H1 (cell line): ENCODE results near the gene MMP27. TPM values are rescaled to one million over a fixed set of nuclear protein-coding genes. Genes with fewer than 3 reads are reported as not detected.

Experiments
- CTCF ChIA-PET: fragments of 300-600 bp; sonication (Branson Sonifier 250); formaldehyde crosslinking; loops from one replicate; lab custom pipeline; 2021; ENCODE audit not compliant: partially characterized antibody; lab: Charles Lee
- POLR2A ChIA-PET: fragments of 300-600 bp; sonication (Branson Sonifier 250); formaldehyde crosslinking; loops from one replicate; lab custom pipeline; 2021; ENCODE audit warnings: inconsistent platforms; ENCODE audit not compliant: partially characterized antibody; lab: Charles Lee
- DNase-seq, 2 experiments: peaks; one replicate each; pipeline versions ENCODE4 v3.0.0 to v3.0.0-alpha.2; 2010 to 2022; ENCODE audit warnings: low spot score in 2 of 2, low read depth in 1 of 2, mixed read lengths in 1 of 2
- FAIRE-seq: peaks from 2 replicates; lab custom pipeline; 2011; peaks lifted over from hg19 to GRCh38; lab: Jason Lieb, UNC
- H2AFZ ChIP-seq: 2 replicates; pipeline ENCODE4 v1.8.1; 2012; ENCODE audit warnings: low read length, inconsistent platforms
- H2AK5ac ChIP-seq: 2 replicates; pipeline ENCODE4 v1.6.1; 2013; ENCODE audit warnings: low read depth, low read length
- H2BK120ac ChIP-seq: replicated peaks from 2 replicates; pipeline ENCODE3; 2013; ENCODE audit warnings: low read depth, low read length, inconsistent platforms
- H2BK12ac ChIP-seq: 2 replicates; pipeline ENCODE4 v1.6.1; 2013; ENCODE audit warnings: low read depth, low read length
- H2BK15ac ChIP-seq: 2 replicates; pipeline ENCODE4 v1.6.1; 2013; ENCODE audit warnings: low read length
- H2BK20ac ChIP-seq: 2 replicates; pipeline ENCODE4 v1.6.1; 2013; ENCODE audit warnings: low read length
- H2BK5ac ChIP-seq: 2 replicates; pipeline ENCODE4 v1.6.1; 2013; ENCODE audit warnings: low read depth, low read length
- H3K14ac ChIP-seq: 2 replicates; pipeline ENCODE4 v1.6.1; 2013; ENCODE audit warnings: inconsistent platforms; ENCODE audit not compliant: insufficient read length
- H3K18ac ChIP-seq: 2 replicates; pipeline ENCODE4 v1.6.1; 2013; ENCODE audit warnings: low read length; ENCODE audit errors: extremely low read depth
- H3K23ac ChIP-seq: 2 replicates; pipeline ENCODE4 v1.6.1; 2013; ENCODE audit warnings: inconsistent platforms; ENCODE audit not compliant: insufficient read length
- H3K23me2 ChIP-seq: 2 replicates; pipeline ENCODE4 v1.6.1; 2013; ENCODE audit warnings: low read depth, low read length
- H3K27ac ChIP-seq: 2 replicates; pipeline ENCODE4 v1.6.1; 2011; ENCODE audit warnings: low read depth, low read length, inconsistent platforms
- H3K27me3 ChIP-seq, 4 experiments: replicated peaks in 1 of 4; 1 replicate in 1 of 4; 2 replicates in 3 of 4; pipeline versions ENCODE4 v1.6.1 to v1.8.1; 2011 to 2013; ENCODE audit warnings: low read length in 3 of 4, mild to moderate bottlenecking in 3 of 4, inconsistent platforms in 2 of 4, mixed read lengths in 2 of 4, moderate library complexity in 1 of 4; ENCODE audit not compliant: control insufficient read depth in 3 of 4, insufficient read depth in 3 of 4; ENCODE audit errors: extremely low read depth in 1 of 4
- H3K36me3 ChIP-seq, 4 experiments: 2 replicates each; pipeline versions ENCODE4 v1.6.1 to v1.8.1; 2011 to 2013; ENCODE audit warnings: mild to moderate bottlenecking in 4 of 4, low read length in 3 of 4, moderate library complexity in 2 of 4, control low read depth in 1 of 4, inconsistent platforms in 1 of 4; ENCODE audit not compliant: insufficient read depth in 4 of 4, control insufficient read depth in 2 of 4
- H3K4ac ChIP-seq: replicated peaks from 2 replicates; pipeline ENCODE3; 2013; ENCODE audit warnings: low read length, low read depth, mixed read lengths, inconsistent platforms; ENCODE audit not compliant: insufficient read length
- H3K4me1 ChIP-seq, 4 experiments: replicated peaks in 1 of 4; 1 replicate in 1 of 4; 2 replicates in 3 of 4; pipeline versions ENCODE4 v1.6.1 to v1.8.1; 2011 to 2013; ENCODE audit warnings: low read length in 3 of 4, inconsistent platforms in 2 of 4, mixed read lengths in 1 of 4; ENCODE audit not compliant: insufficient read depth in 4 of 4, control insufficient read depth in 3 of 4
- H3K4me2 ChIP-seq, 2 experiments: 2 replicates each; pipeline versions ENCODE4 v1.6.1 to v1.8.1; 2011 to 2013; ENCODE audit warnings: low read depth in 2 of 2, low read length in 2 of 2, control low read depth in 1 of 2, inconsistent platforms in 1 of 2, mild to moderate bottlenecking in 1 of 2; ENCODE audit not compliant: insufficient read depth in 1 of 2
- H3K4me3 ChIP-seq, 4 experiments: fragments of 200-600, 300-600 bp in 1 of 4; sonication (generic), shearing (Covaris generic), sonication (Bioruptor Twin) in 1 of 4; 2 replicates each; pipeline versions ENCODE4 v1.5.1 to v1.8.1; 2011 to 2016; ENCODE audit warnings: low read length in 4 of 4, low read depth in 3 of 4, control low read depth in 2 of 4, inconsistent platforms in 2 of 4, mild to moderate bottlenecking in 2 of 4, mixed read lengths in 1 of 4, moderate library complexity in 1 of 4; ENCODE audit not compliant: insufficient read depth in 2 of 4; ENCODE audit errors: extremely low read depth in 1 of 4
- H3K56ac ChIP-seq: replicated peaks from 2 replicates; pipeline ENCODE3; 2013; ENCODE audit warnings: low read depth, mild to moderate bottlenecking, mixed read lengths, low read length, inconsistent platforms; ENCODE audit not compliant: insufficient read length
- H3K79me1 ChIP-seq: 2 replicates; pipeline ENCODE4 v1.6.1; 2013; ENCODE audit warnings: low read depth, low read length, control low read depth
- H3K79me2 ChIP-seq, 2 experiments: 2 replicates each; pipeline versions ENCODE4 v1.6.1 to v1.8.1; 2012 to 2013; ENCODE audit warnings: low read length in 2 of 2, mild to moderate bottlenecking in 2 of 2, inconsistent platforms in 1 of 2; ENCODE audit not compliant: insufficient read depth in 2 of 2, control insufficient read depth in 1 of 2
- H3K9ac ChIP-seq, 4 experiments: replicated peaks in 1 of 4; 1 replicate in 1 of 4; 2 replicates in 3 of 4; pipeline versions ENCODE4 v1.6.1 to v1.8.1; 2011 to 2013; ENCODE audit warnings: low read depth in 3 of 4, low read length in 3 of 4, control low read depth in 2 of 4, mild to moderate bottlenecking in 2 of 4, moderate library complexity in 2 of 4, inconsistent platforms in 1 of 4; ENCODE audit errors: extremely low read depth in 1 of 4
- H3K9me3 ChIP-seq, 2 experiments: 2 replicates each; pipeline versions ENCODE4 v1.6.1 to v1.8.1; 2012 to 2013; ENCODE audit warnings: mild to moderate bottlenecking in 2 of 2, moderate library complexity in 2 of 2, control low read depth in 1 of 2, inconsistent platforms in 1 of 2, low read depth in 1 of 2, low read length in 1 of 2, mixed read lengths in 1 of 2; ENCODE audit not compliant: insufficient read depth in 2 of 2
- H4K20me1 ChIP-seq, 2 experiments: replicated peaks in 1 of 2; 2 replicates each; pipeline versions ENCODE3 to v1.8.1; 2011 to 2013; ENCODE audit warnings: inconsistent platforms in 2 of 2, low read length in 2 of 2, mild to moderate bottlenecking in 1 of 2; ENCODE audit not compliant: insufficient read depth in 2 of 2, control insufficient read depth in 1 of 2
- H4K5ac ChIP-seq: 2 replicates; pipeline ENCODE4 v1.6.1; 2013; ENCODE audit warnings: low read length, low read depth, mixed read lengths, inconsistent platforms; ENCODE audit not compliant: insufficient read length
- H4K8ac ChIP-seq: 2 replicates; pipeline ENCODE4 v1.8.0; 2013; ENCODE audit warnings: mild to moderate bottlenecking, moderate library complexity, low read length, inconsistent platforms; ENCODE audit not compliant: insufficient read depth; ENCODE audit errors: extremely low read depth
- H4K91ac ChIP-seq: replicated peaks from 2 replicates; pipeline ENCODE3; 2013; ENCODE audit warnings: low read length, mixed read lengths, inconsistent platforms; ENCODE audit not compliant: insufficient read length
- CEBPB ChIP-seq: IDR thresholded peaks from 2 replicates; pipeline ENCODE4 v1.6.1; 2012; ENCODE audit warnings: low read depth, low read length
- CHD2 ChIP-seq: IDR thresholded peaks from 2 replicates; pipeline ENCODE4 v1.6.1; 2012; ENCODE audit warnings: low read length, improper control_type of control experiment
- CREB1 ChIP-seq: IDR thresholded peaks from 2 replicates; pipeline ENCODE4 v1.6.1; 2012; ENCODE audit warnings: inconsistent platforms
- POLR2AphosphoS5 ChIP-seq: IDR thresholded peaks from 2 replicates; pipeline ENCODE4 v1.6.1; 2011; ENCODE audit warnings: low read depth, low read length
- RAD21 ChIP-seq, 2 experiments: IDR thresholded peaks in 1 of 2; conservative IDR thresholded peaks in 1 of 2; 2 replicates each; pipeline ENCODE4 v1.6.1; 2011; ENCODE audit warnings: low read depth in 2 of 2, low read length in 2 of 2, improper control_type of control experiment in 1 of 2, inconsistent platforms in 1 of 2, mild to moderate bottlenecking in 1 of 2, moderate library complexity in 1 of 2
- RNF2 ChIP-seq: fragments of 200-900, 300-1000 bp; sonication (generic); IDR thresholded peaks from 2 replicates; pipeline ENCODE4 v1.7.1; 2016; ENCODE audit warnings: borderline replicate concordance, low read depth, mild to moderate bottlenecking, antibody characterized with exemption, low read length; ENCODE audit not compliant: poor library complexity, severe bottlenecking; ENCODE audit errors: missing control alignments
- SP4 ChIP-seq: IDR thresholded peaks from 2 replicates; pipeline ENCODE4 v1.6.1; 2012; ENCODE audit warnings: low read length, inconsistent platforms
- WGBS, 2 experiments: shearing (Covaris generic) in 1 of 2; methylation state at CpG; one replicate each; pipeline versions ENCODE4 v1.1.6 to v1.1.7; 2013 to 2015; ENCODE audit warnings: low lambda C conversion rate in 2 of 2, mixed read lengths in 2 of 2, inconsistent platforms in 1 of 2, low coverage in 1 of 2, missing lambda C conversion rate in 1 of 2; ENCODE audit not compliant: insufficient replicate concordance in 2 of 2, insufficient coverage in 1 of 2, insufficient read length in 1 of 2; ENCODE audit errors: extremely low coverage in 1 of 2, missing lambda C conversion rate in 1 of 2; 5-methylcytosine and 5-hydroxymethylcytosine counted together
- polyA plus RNA-seq, 7 experiments: library from polyadenylated mRNA; depleted of rRNA in 3 of 7; stranded (reverse) in 5 of 7; unstranded in 2 of 7; fragments of >200 nt in 5 of 7; fragments of 200-250 nt in 2 of 7; gene quantifications; 1 replicate in 5 of 7; 2 replicates in 1 of 7; 4 replicates in 1 of 7; pipeline versions ENCODE4 v1.2.1 to v1.2.3, GENCODE V29; 2011 to 2013; ENCODE audit warnings: missing spikeins in 2 of 7, mixed read lengths in 2 of 7
- total RNA-seq: library from RNA; stranded (reverse); fragmentation: NEBNext Ultra II Directional; extraction: Animal tissue kit (Norgen Biotek cat#: 25700); gene quantifications from 2 replicates; pipeline ENCODE4 v1.2.1, GENCODE V29; 2021
- TF ChIP-seq, protein P1 (sequence below): IDR thresholded peaks from 2 replicates; pipeline ENCODE4 v1.6.1; 2012; ENCODE audit warnings: inconsistent platforms
- TF ChIP-seq, protein P2 (sequence below), 3 experiments: IDR thresholded peaks; 1 replicate in 2 of 3; 2 replicates in 1 of 3; pipeline versions ENCODE4 v1.5.1 to v1.6.1; 2011; ENCODE audit warnings: low read length in 3 of 3, mild to moderate bottlenecking in 3 of 3, inconsistent platforms in 2 of 3, low read depth in 1 of 3, moderate library complexity in 1 of 3; ENCODE audit not compliant: insufficient read depth in 1 of 3; ENCODE audit errors: control extremely low read depth in 1 of 3

Gene MMP27
- total and polyA plus RNA-seq, 2 of the 8 experiments (the other 6 are each of a cell fraction or from before 2014, with no cell fraction given) = not detected

DNA sequence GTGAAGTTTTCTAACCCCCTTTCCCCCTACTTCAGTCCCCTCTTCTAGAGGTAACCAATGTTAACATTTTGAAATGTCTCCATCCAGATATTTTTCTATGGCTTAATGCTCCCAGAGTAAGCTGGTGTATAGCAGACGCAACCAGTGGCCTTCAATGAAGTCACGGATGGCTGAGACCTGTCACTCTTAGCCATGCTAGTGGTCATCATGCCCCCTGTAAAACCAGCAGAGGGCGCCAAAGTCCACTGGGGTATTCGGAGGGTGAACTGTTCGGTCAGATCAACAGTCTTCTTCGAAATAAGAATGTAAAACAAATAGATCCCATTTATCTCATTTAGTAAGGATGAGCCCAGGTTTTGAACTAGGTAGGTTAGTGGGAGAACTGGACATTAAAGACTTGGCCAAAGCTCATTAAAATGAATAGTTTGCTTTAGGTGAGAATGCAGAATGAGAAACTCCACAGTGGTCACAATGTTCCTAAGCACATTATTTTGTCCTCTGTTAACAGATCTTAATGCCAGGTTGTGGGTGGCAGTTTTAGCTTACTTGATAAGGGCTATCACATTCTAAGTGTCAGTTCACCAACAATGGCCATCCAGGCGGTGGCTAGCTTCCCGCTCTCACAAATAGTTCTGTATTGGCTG, 27.8 kb upstream of the MMP27 start:
- H2BK12ac ChIP-seq = no peak overlapping the region
- H3K23ac ChIP-seq = no peak overlapping the region
- H3K36me3 ChIP-seq = no peaks in the 10 kb centered on the region
- no peaks in the 10 kb centered on the region for H4K20me1 ChIP-seq
- H3K56ac ChIP-seq = no peak overlapping the region
- peak overlapping the region; percentile 56; the same call in 1 of the 2 replicates for H2AFZ ChIP-seq
- no peak overlapping the region for H4K8ac ChIP-seq
- H3K27ac ChIP-seq = no peak overlapping the region
- no peak overlapping the region for H4K91ac ChIP-seq
- H3K23me2 ChIP-seq = peaks cover 8% of the 10 kb centered on the region; the same call in 1 of the 2 replicates
- H3K4me3 ChIP-seq = no peak overlapping the region
- DNase-seq = peak; percentile 57 to 88
- no peak overlapping the region for H3K18ac ChIP-seq
- peak; percentile 78 for FAIRE-seq
- ChIA-PET POLR2A (interaction anchor here (0.7 kb wide), 1 partner anchor 75 kb away, joined by 3 read pairs; no protein-coding TSS in a partner anchor), CTCF (interaction anchor here (0.6 to 4.9 kb wide), 37 partner anchors 13 to 392 kb away, joined by 3 to 33 read pairs (median 4); partner anchors contain the start of genes MMP10 and MMP27)
- H3K9ac ChIP-seq = no peak overlapping the region
- no peak overlapping the region for H2BK5ac ChIP-seq
- no peaks in the 10 kb centered on the region for H3K79me1 ChIP-seq
- no peaks in the 10 kb centered on the region for H3K4me1 ChIP-seq
- no peak overlapping the region for H3K4ac ChIP-seq
- H3K14ac ChIP-seq = no peak overlapping the region
- H2BK15ac ChIP-seq = no peak overlapping the region
- peaks cover 0 to 3% of the 10 kb centered on the region in 2 experiments; a peak in 1 of 4 replicates for H3K9me3 ChIP-seq
- no peak overlapping the region for H4K5ac ChIP-seq
- no peaks in the 10 kb centered on the region for H3K27me3 ChIP-seq
- no peak overlapping the region for H2AK5ac ChIP-seq
- no peak overlapping the region for H3K4me2 ChIP-seq
- 49% methylated on average over 8 of the region's 8 CpGs; no CpG with 5 or more reads in 1 of the 2 experiments for WGBS, 2 experiments
- no peaks in the 10 kb centered on the region for H3K79me2 ChIP-seq
- no peak overlapping the region for H2BK120ac ChIP-seq
- H2BK20ac ChIP-seq = no peak overlapping the region
- TF ChIP-seq, protein P1, sequence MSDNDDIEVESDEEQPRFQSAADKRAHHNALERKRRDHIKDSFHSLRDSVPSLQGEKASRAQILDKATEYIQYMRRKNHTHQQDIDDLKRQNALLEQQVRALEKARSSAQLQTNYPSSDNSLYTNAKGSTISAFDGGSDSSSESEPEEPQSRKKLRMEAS = no peak
- TF ChIP-seq CREB1 (peak; percentile 57; the same call in 1 of the 2 replicates), POLR2AphosphoS5 (no peak), CEBPB (no peak), CHD2 (no peak), RAD21 (IDR thresholded peaks at IDR 0.05 in 1 of 2, conservative IDR thresholded peaks at IDR 0.05 in 1 of 2; ENCODE audit: low read depth in 2 of 2, low read length in 2 of 2) (peak; percentile 94 to 95), SP4 (no peak), RNF2 (no peak)
- TF ChIP-seq, protein P2, sequence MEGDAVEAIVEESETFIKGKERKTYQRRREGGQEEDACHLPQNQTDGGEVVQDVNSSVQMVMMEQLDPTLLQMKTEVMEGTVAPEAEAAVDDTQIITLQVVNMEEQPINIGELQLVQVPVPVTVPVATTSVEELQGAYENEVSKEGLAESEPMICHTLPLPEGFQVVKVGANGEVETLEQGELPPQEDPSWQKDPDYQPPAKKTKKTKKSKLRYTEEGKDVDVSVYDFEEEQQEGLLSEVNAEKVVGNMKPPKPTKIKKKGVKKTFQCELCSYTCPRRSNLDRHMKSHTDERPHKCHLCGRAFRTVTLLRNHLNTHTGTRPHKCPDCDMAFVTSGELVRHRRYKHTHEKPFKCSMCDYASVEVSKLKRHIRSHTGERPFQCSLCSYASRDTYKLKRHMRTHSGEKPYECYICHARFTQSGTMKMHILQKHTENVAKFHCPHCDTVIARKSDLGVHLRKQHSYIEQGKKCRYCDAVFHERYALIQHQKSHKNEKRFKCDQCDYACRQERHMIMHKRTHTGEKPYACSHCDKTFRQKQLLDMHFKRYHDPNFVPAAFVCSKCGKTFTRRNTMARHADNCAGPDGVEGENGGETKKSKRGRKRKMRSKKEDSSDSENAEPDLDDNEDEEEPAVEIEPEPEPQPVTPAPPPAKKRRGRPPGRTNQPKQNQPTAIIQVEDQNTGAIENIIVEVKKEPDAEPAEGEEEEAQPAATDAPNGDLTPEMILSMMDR (IDR thresholded peaks at IDR 0.05; ENCODE audit: control extremely low read depth in 1 of 3, insufficient read depth in 1 of 3, low read depth in 1 of 3, low read length in 3 of 3) = peak; percentile 85 to 95 (median 88)
